Activated CD4-positive, alpha-beta T cell treated with anti-CD3 and anti-CD28 coated beads, Interleukin-2, amount 50 U/mL, for 4 hours (primary cell): ENCODE data around the gene TNS1.

ENCODE experiments used
- DNase-seq, 2 experiments: peaks; one replicate each; pipeline ENCODE4 v3.0.0-alpha.2; 2020

The TNS1 gene

DNA sequence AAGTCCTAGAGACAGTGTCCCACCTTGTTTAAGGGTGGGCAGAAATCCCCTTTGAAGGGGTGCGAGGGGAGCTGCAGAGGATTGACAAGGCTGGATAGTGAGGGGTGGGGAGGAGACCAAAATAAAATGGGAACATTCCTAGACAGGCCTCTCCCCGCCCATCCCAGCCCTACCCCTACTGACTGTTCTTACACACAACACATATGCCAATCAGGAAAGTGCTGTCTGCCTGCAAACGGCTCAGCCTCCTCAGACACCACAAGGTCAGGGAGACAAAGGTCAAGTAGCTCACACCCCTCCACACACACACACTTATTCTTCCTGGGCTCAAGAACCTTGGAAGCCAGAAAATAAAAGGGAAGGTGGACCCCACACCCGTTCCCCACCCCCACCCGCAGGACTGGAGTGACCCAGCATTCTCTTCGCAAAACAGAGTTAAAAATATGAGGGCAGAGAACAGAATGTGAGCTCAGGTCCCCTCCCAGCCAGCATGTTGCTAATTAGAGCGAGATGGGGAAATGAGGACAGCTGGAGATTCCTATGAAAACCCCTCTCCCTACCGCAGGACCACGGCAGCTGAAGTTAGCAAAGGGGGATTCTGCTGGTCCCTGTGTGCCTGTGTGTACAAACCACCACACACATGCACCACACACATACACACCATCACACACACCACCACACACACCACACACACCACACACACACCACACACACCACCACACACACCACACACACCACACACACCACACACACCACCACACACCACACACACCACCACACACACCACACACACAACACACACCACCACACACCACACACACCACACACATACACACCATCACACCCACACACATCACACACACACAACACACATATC lies 197.8 kb downstream of the TNS1 start:
- DNase-seq = no peak

DNA sequence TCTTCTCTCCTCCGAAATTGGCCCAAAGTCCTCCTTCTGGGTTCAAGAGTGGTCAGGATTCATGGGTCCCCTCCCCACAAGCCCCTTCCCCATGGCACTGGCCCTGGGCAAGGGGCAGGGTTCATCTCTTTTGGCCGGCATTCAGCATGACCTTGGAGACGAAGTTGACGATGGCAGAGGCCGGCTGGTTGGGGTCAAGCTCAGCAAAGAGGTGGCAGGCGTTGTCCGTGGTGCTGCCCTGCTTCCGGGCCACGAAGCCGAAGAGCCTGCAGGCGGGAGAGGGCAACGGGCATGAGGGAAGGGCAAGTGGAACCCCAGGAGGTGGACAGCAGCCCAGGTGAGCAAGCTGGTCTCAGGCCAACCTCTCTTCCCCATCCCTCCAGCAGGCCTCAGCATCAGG lies 198.5 kb downstream of the TNS1 start:
- no peak for DNase-seq

DNA sequence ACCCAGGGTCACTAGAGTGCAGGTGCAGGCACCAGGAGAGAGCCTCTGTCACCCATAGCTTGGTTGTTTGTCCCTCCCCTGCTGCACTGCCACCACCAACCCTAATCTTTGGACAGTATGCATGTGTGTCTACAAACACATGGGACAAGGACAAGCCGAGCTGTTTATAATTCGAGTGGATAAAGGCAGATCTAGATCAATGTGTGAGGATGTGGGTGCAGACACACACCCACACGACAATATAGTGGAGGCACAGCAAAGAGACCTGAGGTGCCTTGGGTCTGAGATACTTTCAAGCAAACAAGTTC lies 199.2 kb downstream of the TNS1 start:
- no peak for DNase-seq

DNA sequence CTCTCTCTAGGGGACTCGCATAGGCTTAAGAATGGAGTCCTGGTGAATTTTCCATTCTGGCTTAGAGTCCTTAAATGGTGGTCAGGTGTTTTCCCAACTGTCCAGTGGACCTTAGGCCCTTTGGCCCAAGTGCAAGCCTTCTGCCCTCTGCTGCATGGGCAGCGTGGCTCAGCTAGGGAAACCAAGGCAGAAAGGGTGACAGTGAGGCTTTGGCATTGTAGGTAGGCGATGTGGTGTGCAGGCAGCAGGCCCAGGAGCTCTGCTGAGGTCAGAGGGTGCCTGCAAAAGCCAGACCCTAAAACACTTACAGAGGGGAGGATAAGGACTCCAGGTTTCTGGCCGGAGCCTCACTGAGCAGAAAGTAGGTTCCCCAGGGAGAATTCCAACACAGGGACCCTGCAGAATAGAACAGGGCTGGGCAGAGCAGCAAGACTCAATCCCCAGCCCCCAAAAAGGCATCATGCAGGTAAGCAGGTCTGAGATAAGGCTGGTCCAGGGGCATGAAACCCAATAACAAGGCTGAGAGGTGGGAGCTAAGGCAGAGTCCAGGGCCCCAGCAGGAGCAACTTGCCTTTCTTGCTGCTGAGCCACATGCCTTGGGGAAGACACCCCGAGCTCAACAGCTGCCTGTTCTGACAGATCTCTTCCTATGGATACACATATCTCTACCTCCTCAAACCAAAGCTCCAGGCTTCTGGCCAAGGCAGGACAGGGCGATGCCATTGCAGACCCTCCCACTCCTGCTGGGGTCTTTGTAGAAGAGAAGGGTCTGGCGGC lies 199.7 kb downstream of the TNS1 start:
- no peak for DNase-seq

DNA sequence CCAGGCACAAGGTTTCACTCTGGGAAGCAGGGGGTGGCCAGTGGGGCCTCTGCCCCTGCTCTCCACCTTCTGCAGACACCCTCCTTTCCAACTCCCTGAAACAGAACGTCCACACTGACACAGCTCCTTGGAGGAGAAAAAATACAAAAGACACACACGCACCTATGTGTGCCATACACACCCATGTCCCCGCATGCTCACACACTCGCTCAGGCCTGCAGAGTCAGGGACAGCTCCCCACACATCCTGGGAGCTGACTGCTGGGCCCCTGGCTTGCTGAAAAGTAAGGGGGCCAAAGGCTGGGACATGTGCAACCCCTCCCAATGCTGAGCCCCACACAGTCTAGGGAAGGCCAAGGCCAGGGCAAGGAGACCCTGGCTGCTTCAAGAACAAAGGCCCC lies 200.5 kb downstream of the TNS1 start:
- no peak for DNase-seq

DNA sequence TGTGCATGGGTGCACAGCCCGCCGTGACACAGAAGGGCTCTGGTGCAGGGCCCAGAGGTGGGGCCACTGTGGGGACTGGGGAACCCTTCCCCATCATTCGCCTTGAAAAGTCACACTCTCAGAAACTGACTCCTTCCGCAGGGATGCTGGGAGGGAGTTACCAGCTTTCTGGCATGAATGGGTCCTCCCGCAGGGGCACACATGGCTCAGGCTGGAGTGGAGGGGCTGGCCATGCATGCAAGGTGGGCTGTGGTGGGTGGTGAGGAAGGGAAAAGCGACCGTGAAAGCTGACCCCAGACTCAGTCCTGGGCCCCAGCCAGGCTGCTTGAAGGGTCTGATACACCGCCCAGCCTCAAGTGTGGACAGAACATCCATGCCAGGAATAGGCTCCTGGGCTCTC lies 201.1 kb downstream of the TNS1 start:
- DNase-seq = no peak

DNA sequence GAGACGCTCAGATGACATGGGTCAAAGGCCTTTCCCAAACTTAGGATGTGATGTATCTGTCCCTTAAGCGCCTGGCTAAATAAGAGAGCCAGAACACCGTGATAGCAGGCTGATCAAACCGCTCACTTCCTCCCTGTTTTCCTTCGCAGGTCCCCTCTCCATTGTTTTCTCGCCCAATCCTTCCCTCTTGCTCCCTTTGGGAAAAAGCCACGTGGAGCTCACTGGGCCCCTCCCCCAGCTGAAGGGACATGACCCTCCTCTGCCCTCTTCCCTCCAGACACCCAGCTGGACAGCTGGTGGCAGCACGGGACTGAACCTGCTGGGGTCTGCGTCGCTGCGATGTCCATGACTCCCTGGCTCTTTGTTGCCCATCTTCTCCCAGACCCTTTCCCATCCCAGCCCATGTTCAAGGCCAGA lies 201.7 kb downstream of the TNS1 start:
- no peak for DNase-seq

DNA sequence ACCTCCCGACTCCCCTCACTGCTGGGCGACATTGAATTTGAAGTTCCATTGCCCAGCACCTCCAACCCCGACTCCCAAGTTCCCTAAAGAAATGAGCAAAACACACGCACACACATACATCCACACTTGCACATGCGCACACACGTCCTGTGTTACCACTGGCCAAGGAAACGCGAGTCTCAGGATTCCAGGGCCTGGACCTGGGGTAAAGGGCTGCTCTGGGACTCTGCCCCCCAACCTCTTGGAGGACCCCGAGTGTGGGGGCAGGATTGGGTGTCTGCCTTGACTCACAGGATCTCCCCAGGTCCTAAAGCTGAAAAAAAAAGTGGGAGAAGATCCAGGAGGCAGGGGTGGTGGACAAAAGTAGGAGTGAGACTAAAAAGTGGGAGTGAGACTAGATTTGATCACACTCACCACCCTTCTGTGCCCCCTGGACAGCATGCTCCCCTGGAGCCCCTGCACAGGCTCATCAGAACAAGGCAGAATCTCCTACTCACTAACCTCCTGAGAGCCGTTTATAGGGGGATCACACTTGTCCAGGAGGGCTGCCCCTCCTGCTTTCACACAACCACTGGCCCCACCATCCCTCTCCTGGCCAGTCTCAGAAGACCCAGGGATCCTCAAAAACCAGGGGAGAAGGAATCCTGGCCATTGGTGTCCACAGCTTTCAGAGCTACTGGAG lies 202.2 kb downstream of the TNS1 start:
- no peak for DNase-seq

DNA sequence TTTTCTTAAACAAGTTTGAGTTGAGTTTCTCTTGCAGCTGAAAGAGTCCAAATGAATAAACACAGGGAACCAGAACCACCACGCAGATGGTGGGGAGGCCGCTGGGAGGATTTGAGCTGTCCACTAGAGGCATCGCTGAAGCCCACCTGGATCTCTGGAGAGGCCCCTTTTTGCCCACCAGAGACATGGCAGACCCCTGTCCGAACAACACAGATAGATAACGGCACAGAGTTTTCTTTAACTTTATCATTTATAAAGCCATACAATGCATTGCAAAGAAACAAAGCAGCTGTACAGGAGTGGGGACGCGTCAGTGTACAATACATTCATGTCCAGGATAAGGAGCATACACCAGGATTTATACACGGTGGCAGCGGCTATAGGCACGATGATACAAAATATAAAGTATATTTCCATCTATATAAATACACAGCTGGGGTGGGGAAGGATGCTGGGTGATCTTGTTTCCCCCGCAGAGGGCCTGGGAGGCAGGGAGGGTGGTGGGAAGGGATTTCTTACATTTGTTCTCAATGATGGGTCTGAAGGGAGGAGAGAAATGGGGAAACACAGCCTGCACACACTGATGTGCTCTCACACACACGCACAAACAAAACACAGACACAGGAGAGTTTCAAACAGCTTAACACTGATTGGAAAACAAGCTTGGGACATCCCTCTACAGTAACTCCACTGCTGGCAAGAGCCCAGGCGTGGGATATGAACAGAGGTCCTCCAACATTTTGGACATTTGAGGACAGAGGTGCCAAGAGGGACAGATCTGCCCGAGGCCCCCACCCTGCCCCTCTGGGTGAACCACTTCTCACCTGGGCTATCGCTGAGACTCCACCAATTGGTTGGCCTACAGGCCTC lies 203.0 kb downstream of the TNS1 start:
- DNase-seq = no peak

DNA sequence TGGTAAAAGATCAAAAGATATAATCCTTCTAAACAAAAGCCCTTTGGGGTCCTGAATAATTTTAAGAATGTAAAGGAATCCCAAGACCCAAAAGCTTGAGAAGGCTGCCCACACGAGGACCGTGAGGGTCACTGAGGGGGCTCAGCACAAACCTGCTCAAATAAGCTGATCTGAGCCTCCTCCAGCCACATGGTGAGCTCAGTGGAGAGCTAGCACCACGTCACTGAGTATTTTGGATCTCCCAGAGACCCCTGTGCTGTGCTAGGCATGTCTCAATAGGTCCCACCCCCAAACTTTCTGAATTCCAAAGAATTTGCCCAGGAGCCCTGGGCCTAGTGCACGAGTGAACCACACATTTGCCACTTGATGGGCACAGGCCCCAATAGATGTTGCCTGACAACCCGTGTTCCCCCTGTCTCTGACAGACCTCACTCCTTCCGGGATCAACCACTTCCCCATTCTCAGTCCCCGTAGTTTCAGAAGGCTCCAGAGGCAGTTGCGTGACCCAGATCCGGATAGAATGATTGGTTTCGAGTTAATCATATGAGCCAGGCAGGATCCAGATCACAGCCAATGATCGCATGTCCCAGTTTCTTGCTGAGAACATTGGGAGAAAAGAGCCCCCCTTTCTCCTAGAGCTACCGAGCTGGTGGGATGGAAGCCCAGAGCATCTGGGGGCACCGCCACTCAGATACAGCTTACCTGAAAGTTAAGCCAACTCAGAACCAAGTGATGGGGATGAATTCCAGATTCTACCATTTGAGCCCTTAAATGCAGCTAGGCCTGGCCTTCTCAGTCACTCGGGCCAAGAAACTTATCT lies 203.8 kb downstream of the TNS1 start:
- no peak for DNase-seq

DNA sequence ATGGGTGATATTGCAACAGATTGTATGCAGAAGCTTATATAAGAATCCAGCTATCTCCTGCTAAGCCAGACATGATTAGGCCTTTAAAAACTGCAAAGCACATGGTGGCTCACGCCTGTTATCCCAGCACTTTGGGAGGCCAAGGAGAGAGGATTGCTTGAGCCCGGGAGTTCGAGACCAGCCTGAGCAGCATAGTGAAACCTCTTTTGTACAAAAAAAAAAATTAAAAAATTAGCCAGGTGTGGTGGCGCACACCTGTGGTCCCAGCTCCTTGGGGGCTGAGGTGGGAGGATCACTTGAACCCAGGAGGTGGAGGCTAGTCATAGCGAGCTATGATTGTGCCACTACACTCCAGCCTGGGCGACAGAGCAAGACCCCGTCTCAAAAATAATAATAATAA lies 204.6 kb downstream of the TNS1 start:
- DNase-seq = no peak

DNA sequence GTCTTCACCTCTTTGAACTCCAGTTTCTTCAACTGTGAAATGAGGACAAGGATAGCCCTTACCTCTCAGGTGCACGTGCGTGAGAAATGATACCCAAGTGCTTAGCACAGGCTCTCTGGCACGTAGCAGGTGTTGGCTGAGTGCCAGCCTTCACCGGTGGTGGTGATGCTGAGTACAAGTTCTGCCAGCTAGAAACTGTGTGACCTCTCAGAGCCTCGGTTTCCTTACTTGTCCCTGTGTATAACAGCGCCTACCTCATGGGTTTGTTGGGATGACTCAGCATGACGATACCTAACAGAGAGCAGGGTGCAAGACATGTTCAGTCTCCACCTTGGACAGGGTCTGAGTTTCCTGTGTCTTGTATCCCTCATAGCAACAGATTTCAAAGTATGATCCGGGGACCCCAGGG lies 205.1 kb downstream of the TNS1 start:
- no peak for DNase-seq

DNA sequence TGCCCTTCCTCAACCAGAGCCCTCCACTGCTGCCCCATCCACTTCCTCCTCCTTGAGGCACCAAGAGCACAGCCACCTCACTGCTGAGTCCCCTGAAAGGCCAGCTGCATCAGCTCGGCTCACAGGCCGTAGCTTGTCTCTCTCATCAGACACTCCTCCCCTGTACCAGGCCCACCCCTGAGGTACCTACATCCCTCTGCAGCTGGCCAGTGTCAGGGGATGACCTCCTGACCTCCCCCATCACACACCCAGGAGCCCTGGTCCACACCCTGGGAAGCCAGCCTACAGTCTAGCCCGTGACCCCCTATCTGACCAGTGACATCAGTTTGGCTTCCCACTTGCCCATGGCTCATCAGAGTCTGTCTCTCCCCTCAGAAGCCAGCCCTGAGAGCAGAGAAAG lies 205.6 kb downstream of the TNS1 start:
- no peak for DNase-seq

DNA sequence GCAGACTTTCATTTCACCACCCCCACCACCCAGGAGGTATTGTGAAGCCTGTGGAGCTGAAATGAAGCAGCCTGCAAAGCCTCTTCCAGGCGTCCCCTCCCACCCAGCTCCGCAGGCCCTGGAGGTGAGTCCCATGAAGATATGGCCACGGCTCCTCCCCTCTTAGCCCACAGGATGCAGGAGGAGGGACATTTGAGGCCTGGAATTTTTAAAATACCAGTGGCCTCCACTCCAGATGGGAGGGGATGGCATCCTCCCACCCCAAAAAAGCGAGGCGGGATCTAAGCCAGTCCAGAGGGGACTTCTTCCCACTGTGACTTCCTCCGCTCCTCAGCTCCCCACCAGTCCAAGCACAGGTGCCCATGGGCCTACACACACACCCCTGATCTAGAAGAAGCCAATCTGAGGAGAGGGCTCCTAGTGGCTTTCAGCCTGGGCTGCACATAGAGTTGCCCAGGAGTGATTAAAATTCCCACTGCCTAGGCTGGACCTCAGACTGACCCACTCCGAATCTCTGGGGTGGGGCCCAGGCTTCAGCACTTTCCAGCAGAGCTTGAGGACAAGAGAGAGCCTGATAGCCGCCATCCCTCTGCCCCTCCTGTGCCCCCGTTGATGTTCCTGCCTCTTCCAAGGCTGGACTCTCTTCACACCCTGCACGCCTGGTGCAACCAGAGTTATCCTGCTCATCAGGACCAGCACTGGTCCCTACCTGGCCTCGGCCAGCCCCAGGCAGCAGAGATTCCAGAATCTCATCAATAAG lies 206.9 kb downstream of the TNS1 start:
- no peak for DNase-seq

DNA sequence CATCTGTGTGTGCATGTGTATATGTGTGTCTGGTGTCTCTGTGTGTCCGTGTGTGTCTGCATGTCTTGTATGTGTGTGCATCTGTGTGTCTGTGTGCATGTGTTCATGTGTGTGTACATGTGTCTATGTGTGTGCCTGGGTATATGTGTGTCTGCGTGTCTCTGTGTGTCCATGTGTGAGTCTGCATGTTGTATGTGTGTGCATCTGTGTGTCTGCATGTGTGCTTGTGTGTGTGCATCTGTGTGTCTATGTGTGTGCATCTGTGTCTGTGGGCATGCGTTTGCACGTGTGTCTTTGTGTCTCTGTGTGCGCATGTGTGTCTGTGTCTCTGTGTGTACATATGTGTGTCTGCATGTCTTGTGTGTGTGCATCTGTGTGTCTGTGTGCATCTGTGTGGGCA lies 207.7 kb downstream of the TNS1 start:
- no peak for DNase-seq

DNA sequence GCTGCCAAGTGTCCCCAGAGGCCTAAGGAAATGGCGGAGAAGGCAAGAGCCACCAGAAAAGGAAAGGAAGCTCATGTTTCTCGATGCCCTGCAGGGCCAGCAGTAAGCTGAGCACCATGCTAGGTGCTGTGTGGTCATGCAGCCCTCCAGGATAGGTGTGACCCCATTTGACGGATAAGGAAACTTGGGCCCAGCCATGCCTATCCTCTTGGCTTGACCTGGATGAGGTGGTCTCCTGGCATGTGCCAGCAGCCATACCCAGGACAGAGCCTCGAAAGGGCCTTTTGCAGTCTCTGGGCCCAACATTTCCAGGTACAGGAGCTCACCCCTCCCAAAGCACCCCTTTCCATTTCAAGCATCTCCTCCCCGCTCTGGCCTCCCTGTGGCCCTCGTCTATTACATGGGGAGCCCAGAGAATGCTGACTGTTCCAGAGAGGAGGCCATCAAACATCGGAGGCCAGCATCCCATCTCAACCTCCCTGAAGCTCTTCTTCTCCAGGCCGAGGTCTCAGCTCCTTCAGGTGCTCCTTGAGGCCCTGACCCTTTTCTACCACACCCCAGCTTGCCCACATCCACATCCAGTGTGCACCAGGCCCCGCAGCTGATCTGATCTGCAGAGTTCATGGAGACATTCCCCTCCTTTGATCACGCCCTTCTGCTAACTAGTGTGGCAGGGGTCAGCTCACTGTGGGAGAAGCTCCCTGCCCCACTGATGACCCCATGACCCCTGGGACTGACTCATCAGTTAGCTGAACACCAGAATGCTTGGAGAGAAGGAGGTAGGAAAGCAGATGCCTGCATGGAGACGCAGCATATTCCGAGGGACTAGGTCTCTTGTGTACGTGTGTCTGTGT lies 208.4 kb downstream of the TNS1 start:
- no peak for DNase-seq

DNA sequence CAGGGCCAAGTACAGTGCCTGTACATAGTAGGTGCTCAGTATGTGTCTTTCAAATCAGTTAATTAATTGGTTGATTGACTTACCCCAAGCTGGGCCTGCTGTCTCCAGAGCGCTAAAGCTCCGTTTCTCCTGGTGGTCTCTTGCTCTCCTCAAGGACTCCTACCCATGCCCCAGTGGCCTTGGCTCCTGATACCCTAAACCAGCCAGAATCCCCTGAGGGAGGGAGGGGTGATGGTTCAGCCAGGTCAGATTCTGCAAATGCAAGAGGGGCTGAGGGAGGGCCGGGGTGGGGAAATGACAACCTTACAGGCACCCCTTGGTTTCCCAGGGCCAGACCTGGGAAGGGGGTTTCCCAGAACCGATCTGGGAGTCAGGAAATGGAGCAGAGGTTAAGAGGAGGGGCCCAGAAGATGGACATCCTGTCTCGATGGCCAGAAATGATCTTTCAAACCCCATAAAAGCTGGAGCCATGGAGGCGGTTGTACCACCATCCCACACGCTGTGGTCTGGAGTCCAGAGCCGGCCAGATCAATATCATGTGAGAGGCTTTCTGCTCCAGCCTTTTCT lies 209.1 kb downstream of the TNS1 start:
- no peak for DNase-seq

DNA sequence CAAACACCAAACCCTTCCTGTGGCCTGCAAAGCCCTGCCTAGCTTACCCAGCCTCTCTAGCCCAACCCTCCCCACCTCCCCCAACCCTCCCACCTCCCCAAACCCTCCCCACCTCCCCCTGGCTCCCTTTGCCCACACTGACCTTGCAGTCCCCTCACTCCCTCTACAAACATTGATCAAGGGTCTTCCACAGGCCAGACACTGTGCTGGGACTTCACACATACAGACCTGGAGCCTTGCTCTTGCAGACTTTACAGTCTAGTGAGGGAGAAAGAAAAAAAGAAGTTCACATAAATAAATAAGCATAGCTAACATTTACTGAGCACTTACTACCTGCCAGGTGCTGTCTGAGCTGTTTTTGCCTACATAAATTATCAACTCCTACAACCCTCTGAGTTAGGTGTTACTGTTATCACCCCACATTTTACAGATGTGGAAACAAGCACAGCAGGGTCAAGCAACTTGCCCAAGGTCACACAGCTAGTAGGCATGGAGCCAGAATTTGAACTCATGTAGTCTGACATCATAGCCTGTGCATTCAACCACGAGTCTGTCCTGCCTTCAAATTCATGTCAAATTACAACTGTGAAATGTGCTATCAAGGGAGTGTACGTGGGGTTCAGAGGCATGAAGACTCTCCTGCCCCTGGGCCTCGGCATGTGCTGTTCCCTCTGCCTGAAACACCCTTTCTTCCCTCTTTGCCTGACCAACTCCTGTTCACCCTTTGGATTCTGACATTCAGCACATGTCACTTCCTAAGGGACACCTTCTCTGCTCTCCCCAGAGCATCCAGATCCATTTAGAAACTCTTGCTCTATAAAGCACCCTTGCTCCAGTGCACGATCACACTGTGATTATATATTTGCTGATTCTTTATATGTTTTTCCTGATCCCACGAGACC lies 209.9 kb downstream of the TNS1 start:
- DNase-seq = no peak

DNA sequence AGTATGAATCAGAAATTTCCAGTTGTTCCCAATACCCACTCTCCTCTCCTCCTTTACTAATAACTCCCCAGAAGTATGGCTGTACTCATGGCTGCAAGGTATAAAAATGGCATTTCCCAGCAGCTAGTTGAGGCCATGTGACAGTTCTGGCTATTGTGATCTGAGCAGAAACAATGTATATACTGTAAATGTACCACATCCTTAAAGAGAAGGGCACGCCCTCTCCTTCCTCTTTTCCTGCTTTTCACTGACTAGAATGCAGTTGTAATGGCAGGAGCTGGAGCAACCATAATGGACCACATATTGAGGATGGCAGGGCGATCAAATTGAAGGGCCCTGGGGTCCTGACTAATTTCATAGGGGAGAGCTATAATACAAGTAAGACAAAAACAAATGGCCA lies 211.2 kb downstream of the TNS1 start:
- no peak for DNase-seq
